Mammary epithelial cell (primary cell): ENCODE results near the gene SRXN1.

Experiments
- CTCF ChIP-seq, 2 donors: IDR thresholded peaks in 1 of 2; conservative IDR thresholded peaks in 1 of 2; 2 replicates each; pipeline ENCODE4 v1.5.1; 2011 to 2012; ENCODE audit warnings: inconsistent platforms in 2 of 2, low read length in 2 of 2, mild to moderate bottlenecking in 2 of 2, control low read depth in 1 of 2, low read depth in 1 of 2; ENCODE audit not compliant: insufficient read depth in 1 of 2; ENCODE audit errors: extremely low read depth in 1 of 2
- EZH2 ChIP-seq: IDR thresholded peaks from 2 replicates; pipeline ENCODE4 v1.6.1; 2012; ENCODE audit warnings: low read length, inconsistent platforms, borderline replicate concordance

GRCh38 chr20:653590-654416, 803 bp upstream of the SRXN1 start:
- TF ChIP-seq CTCF (conservative IDR thresholded peaks at IDR 0.05 in 1 of 2, IDR thresholded peaks at IDR 0.05 in 1 of 2; ENCODE audit: extremely low read depth in 1 of 2, insufficient read depth in 1 of 2, low read depth in 1 of 2, low read length in 2 of 2) = no peak
- TF ChIP-seq EZH2 = no peak
